D721Med (cell line): ENCODE results near the gene PIGM.

ENCODE experiments used
- DNase-seq: peaks from one replicate; pipeline ENCODE4 v3.0.0; 2011; ENCODE audit warnings: low spot score; ENCODE audit not compliant: insufficient read length
- FAIRE-seq: peaks from 2 replicates; lab custom pipeline; 2011; peaks lifted over from hg19 to GRCh38; lab: Jason Lieb, UNC
- CTCF ChIP-seq: IDR thresholded peaks from 2 replicates; pipeline ENCODE4 v1.5.1; 2012; ENCODE audit warnings: mild to moderate bottlenecking, control low read depth; ENCODE audit not compliant: insufficient read depth; ENCODE audit errors: missing control alignments

The PIGM gene

DNA sequence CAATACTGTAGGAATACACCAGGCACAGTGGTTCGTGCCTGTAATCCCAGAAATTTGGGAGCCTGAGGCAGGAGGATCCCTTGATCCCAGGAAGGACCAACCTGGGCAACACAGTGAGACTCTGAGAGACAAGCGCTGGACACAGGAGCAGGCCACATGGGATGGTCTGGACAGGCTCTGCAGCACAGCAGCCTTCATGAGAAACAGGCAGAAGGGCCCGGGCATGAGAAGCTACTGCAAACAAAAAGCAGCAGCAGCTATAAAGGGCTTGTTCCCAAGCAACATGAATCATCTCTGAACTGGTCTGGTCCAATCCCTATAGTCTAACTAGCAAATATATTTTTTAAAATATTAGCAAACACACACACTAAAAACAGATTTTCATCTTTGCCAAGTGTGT, 42.2 kb downstream of the PIGM start:
- FAIRE-seq (no peak), DNase-seq (no peak)

DNA sequence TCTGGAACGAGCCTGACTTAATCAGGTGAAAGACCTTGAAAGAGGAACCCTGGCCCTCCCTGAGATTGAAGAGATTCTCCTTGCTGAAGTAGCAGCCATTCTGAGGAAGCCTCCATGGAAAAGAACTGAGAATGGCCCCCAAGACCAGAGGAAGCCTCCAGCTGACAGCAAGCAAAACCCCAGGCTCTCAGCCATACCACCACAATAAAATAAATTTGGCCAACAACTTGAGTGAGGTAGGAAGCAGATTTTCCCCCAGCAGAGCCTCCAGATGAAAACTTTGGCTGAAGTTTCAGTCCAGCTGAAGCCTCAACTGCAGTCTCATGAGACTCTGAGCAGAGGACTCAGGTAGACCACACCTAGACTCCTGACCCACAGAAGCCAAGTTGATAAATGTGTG, 43.8 kb downstream of the PIGM start:
- FAIRE-seq (no peak), DNase-seq (no peak)
- TF ChIP-seq CTCF, result no peak

More for the DNA sequence above, 42.2 kb downstream of the PIGM start:
- no peak for TF ChIP-seq CTCF

DNA sequence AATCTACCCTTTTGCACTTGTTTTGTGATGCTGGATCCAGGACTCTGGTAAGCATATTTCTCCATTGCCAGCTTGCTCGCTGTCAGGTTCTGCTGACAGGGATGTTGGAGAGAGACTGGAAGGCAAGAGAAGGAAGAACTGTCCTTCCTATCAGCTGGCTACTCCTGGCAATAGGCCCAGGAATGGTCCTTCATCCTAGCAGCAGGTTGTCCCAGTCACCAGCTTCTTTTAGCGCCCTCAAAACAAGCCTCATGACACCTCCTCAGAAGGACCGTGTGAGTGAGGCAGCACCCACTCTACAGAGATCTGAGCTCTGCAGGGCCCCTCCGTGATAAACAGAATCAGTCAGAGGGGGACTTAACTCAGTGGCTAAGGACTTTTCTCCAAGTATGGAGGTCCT, 44.6 kb downstream of the PIGM start:
- no peak for DNase-seq
- TF ChIP-seq CTCF, result no peak
- FAIRE-seq, result no peak

GRCh38 chr1:159986531-159986930, 45.3 kb downstream of the PIGM start:
- FAIRE-seq (no peak), DNase-seq (no peak)
- TF ChIP-seq CTCF, result no peak

DNA sequence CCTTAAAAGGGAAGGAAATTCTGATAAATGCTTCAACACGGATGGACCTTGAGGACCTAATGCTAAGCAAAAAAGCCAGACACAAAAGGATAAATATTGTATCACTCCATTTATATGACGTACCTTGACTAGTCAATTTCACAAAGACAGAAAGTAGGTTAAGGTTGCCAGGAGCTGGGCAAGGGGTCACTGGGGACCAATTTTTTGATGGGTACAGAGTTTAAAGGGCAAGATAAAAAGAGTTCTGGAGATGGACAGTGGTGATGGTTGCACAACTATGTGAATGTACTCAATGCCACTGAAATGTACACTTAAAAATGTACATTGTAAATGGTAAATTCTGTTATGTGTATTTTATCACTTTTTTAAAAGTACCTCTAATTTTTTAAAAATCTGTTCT, 45.7 kb downstream of the PIGM start:
- no peak for TF ChIP-seq CTCF
- DNase-seq (no peak), FAIRE-seq (no peak)

GRCh38 chr1:159985473-159985872, 46.3 kb downstream of the PIGM start:
- TF ChIP-seq CTCF, result no peak
- FAIRE-seq, result no peak
- DNase-seq, result no peak

GRCh38 chr1:159983681-159984080, 48.1 kb downstream of the PIGM start:
- TF ChIP-seq CTCF, result no peak
- no peak for DNase-seq
- no peak for FAIRE-seq
